ENCODE results near the gene TNFRSF25. TPM values are rescaled to one million over a fixed set of nuclear protein-coding genes. Genes with fewer than 3 reads are reported as not detected.
A peak's percentile ranks its signal among the peaks of the same experiment; 100 is the strongest.

TNFRSF25 gene
- total and polyA plus RNA-seq, 9 of the 15 experiments (the other 6 are each of a cell fraction or from before 2014, with no cell fraction given), result 0.24 to 0.49 TPM; not detected in 7

- peak; percentile 43; the same call in 1 of the 2 replicates for TF ChIP-seq SMAD4 (CRISPR knock-in tag; conservative IDR thresholded peaks at IDR 0.05)
- TF ChIP-seq L3MBTL2 (IDR thresholded peaks at IDR 0.05), result peak; percentile 57
- TF ChIP-seq GTF2B (IDR thresholded peaks at IDR 0.05; ENCODE audit: extremely low read depth, insufficient read length), result no peak
- TF ChIP-seq BCOR (IDR thresholded peaks at IDR 0.05), result peak; percentile 70
- TF ChIP-seq MYNN (IDR thresholded peaks at IDR 0.05), result peak; percentile 80; the same call in 1 of the 2 replicates
- TF ChIP-seq MYNN (CRISPR knock-in tag; IDR thresholded peaks at IDR 0.05), result no peak
- TF ChIP-seq ZNF780A (CRISPR knock-in tag; IDR thresholded peaks at IDR 0.05), result no peak
- TF ChIP-seq CBFA2T2 (conservative IDR thresholded peaks at IDR 0.05), result peak; percentile 92
- peak; percentile 93 for TF ChIP-seq ZNF740 (CRISPR knock-in tag; IDR thresholded peaks at IDR 0.05)
- TF ChIP-seq ZNF740 (tag; IDR thresholded peaks at IDR 0.05), result peak in 1 of 2 experiments; percentile 77; a peak in 1 of 4 replicates
- no peak for TF ChIP-seq ATF4 (CRISPR knock-in tag; IDR thresholded peaks at IDR 0.05)
- peak; percentile 57; the same call in 1 of the 2 replicates for TF ChIP-seq POLR2AphosphoS5 (IDR thresholded peaks at IDR 0.05; ENCODE audit: control insufficient read depth, insufficient read depth, low read depth, low read length)
- no peak for TF ChIP-seq SIX5 (IDR thresholded peaks at IDR 0.05; ENCODE audit: borderline replicate concordance in 1 of 2, insufficient read depth in 1 of 2, low read depth in 1 of 2, low read length in 2 of 2)
- TF ChIP-seq TAF1 (IDR thresholded peaks at IDR 0.05; ENCODE audit: control insufficient read depth, extremely low read depth, insufficient read depth, low read length, severe bottlenecking), result no peak
- no peak for TF ChIP-seq ZNF79 (CRISPR knock-in tag; IDR thresholded peaks at IDR 0.05; ENCODE audit: low read depth)
- TF ChIP-seq FOXP4 (CRISPR knock-in tag; IDR thresholded peaks at IDR 0.05; ENCODE audit: borderline replicate concordance), result no peak
- no peak for TF ChIP-seq CBX2 (IDR thresholded peaks at IDR 0.05; ENCODE audit: insufficient read depth, low read length, poor library complexity, severe bottlenecking)
- TF ChIP-seq STAT5A (IDR thresholded peaks at IDR 0.05; ENCODE audit: borderline replicate concordance, low read length), result 0 out of 2 replicates have a peak, but pooled peaks have one; percentile 34
- TF ChIP-seq MNT (conservative IDR thresholded peaks at IDR 0.05), result peak in 1 of 2 experiments; percentile 32; a peak in 1 of 4 replicates
- TF ChIP-seq CCAR2 (IDR thresholded peaks at IDR 0.05; ENCODE audit: low read depth, low read length), result no peak
- peak; percentile 24; the same call in 1 of the 2 replicates for TF ChIP-seq GATA2 (CRISPR knock-in tag; IDR thresholded peaks at IDR 0.05)
Measured at GRCh38 chr1:6426277-6426971, 39.5 kb downstream of the TNFRSF25 start (continued).
